Astrocyte of the spinal cord (primary cell): Measurements from ENCODE around the gene LRRC23.
A peak's percentile ranks its signal among the peaks of the same experiment; 100 is the strongest.

Experiments
- DNase-seq: peaks from one replicate; pipeline ENCODE4 v3.0.0; 2011; ENCODE audit warnings: low read depth, low spot score
- H3K4me3 ChIP-seq: 2 replicates; pipeline ENCODE4 v1.5.1; 2011; ENCODE audit warnings: low read depth, mild to moderate bottlenecking, low read length, moderate library complexity
- in situ Hi-C: cut with HindIII; loops from 2 replicates; pipeline ENCODE4 v1.10.0; 2017; ENCODE audit warnings: low sequenced_read_pairs
- TF ChIP-seq, protein P1 (sequence below): IDR thresholded peaks from 2 replicates; pipeline ENCODE4 v1.5.1; 2012; ENCODE audit warnings: low read depth, mild to moderate bottlenecking, low read length, inconsistent platforms

The LRRC23 gene

GRCh38 chr12:6917491-6918231 is 13.0 kb downstream of the LRRC23 start:
- TF ChIP-seq, protein P1, sequence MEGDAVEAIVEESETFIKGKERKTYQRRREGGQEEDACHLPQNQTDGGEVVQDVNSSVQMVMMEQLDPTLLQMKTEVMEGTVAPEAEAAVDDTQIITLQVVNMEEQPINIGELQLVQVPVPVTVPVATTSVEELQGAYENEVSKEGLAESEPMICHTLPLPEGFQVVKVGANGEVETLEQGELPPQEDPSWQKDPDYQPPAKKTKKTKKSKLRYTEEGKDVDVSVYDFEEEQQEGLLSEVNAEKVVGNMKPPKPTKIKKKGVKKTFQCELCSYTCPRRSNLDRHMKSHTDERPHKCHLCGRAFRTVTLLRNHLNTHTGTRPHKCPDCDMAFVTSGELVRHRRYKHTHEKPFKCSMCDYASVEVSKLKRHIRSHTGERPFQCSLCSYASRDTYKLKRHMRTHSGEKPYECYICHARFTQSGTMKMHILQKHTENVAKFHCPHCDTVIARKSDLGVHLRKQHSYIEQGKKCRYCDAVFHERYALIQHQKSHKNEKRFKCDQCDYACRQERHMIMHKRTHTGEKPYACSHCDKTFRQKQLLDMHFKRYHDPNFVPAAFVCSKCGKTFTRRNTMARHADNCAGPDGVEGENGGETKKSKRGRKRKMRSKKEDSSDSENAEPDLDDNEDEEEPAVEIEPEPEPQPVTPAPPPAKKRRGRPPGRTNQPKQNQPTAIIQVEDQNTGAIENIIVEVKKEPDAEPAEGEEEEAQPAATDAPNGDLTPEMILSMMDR: no peak
- in situ Hi-C loops: no loop called here
- DNase-seq: peak; percentile 70
- no peak overlapping the region for H3K4me3 ChIP-seq

- DNase-seq: no peak
- in situ Hi-C loops: no loop called here
These were observed 15.0 kb downstream of the LRRC23 start for GRCh38 chr12:6919588-6919987.

DNA sequence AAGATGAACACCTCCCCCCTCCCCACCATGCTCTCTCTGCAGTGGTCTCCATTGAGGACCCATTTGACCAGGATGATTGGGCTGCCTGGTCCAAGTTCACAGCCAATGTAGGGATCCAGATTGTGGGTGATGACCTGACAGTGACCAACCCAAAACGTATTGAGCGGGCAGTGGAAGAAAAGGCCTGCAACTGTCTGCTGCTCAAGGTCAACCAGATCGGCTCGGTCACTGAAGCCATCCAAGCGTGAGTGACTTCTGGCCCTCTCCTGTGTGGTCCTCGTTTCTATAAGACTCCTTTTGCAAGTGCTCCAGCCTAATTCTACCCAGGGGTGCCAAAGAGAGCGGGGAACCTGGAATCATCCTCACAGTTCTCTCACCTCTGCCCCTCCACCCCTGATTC is 16.9 kb downstream of the LRRC23 start:
- DNase-seq: no peak
- TF ChIP-seq, protein P1: no peak
- H3K4me3 ChIP-seq: no peak overlapping the region
- in situ Hi-C loops: no loop called here

More at GRCh38 chr12:6919588-6919987, 15.0 kb downstream of the LRRC23 start:
- TF ChIP-seq, protein P1: no peak
- no peak overlapping the region for H3K4me3 ChIP-seq

DNA sequence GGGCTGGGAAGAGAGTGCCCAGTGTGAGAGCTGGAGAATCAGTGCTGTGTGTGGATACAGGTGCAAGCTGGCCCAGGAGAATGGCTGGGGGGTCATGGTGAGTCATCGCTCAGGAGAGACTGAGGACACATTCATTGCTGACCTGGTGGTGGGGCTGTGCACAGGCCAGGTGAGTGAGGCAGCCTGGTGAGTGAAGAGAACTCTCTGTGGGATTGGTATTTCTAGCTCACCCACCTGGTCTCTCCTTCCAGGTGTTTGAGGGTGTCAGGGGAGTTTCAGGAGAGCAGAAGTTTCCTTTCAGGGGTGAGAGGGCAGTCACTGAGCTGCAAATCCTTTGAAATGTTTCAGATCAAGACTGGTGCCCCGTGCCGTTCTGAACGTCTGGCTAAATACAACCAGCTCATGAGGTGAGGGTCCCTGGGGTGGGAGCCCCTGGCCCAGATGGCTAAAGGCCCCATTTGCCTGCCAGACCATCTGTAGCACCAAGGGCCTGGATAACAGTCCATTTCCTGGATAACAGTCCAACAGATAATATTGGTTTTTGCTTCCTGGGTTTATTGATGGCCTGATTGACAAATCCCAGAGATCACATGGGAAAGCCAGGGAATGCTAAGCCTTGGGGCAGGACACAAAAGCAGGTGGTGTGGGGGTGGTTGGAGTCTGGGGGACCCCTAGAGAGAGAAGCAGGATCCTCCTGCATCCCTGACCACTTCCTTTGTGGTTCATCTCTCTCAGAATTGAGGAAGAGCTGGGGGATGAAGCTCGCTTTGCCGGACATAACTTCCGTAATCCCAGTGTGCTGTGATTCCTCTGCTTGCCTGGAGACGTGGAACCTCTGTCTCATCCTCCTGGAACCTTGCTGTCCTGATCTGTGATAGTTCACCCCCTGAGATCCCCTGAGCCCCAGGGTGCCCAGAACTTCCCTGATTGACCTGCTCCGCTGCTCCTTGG is 17.6 kb downstream of the LRRC23 start:
- TF ChIP-seq, protein P1: no peak
- in situ Hi-C loops: no loop called here
- no peak overlapping the region for H3K4me3 ChIP-seq
- DNase-seq: no peak

- H3K4me3 ChIP-seq: no peak overlapping the region
- in situ Hi-C loops: no loop called here
- no peak for DNase-seq
- TF ChIP-seq, protein P1: no peak
These were observed 18.5 kb downstream of the LRRC23 start for GRCh38 chr12:6923003-6923732.

- no peak overlapping the region for H3K4me3 ChIP-seq
- TF ChIP-seq, protein P1: no peak
- in situ Hi-C loops: no loop called here
- no peak for DNase-seq
These were observed 19.2 kb downstream of the LRRC23 start for GRCh38 chr12:6923851-6924250.
